GM12878 (cell line): ENCODE data around the gene SLC25A11. TPM values are rescaled to one million over a fixed set of nuclear protein-coding genes. Genes with fewer than 3 reads are reported as not detected.

ENCODE experiments used
- BHLHE40 ChIP-seq, 2 experiments: fragments of 450-650 bp in 1 of 2; IDR thresholded peaks; 2 replicates each; pipeline ENCODE4 v1.6.1; 2011 to 2017; ENCODE audit warnings: low read depth in 2 of 2, borderline replicate concordance in 1 of 2, improper control_type of control experiment in 1 of 2, low read length in 1 of 2, mild to moderate bottlenecking in 1 of 2
- CHD1 ChIP-seq: IDR thresholded peaks from 2 replicates; pipeline ENCODE4 v1.6.1; 2012; ENCODE audit warnings: low read depth, low read length, improper control_type of control experiment
- HDGF ChIP-seq: fragments of 450-650 bp; IDR thresholded peaks from 2 replicates; pipeline ENCODE4 v1.6.1; 2016; ENCODE audit warnings: antibody characterized with exemption
- IKZF2 ChIP-seq, 2 experiments: fragments of 450-650 bp; IDR thresholded peaks; 2 replicates each; pipeline ENCODE4 v1.6.1; 2017; ENCODE audit warnings: mild to moderate bottlenecking in 2 of 2, moderate library complexity in 2 of 2
- IRF5 ChIP-seq: fragments of 450-650 bp; IDR thresholded peaks from 2 replicates; pipeline ENCODE4 v1.6.1; 2017; ENCODE audit warnings: borderline replicate concordance
- JUND ChIP-seq: IDR thresholded peaks from 2 replicates; pipeline ENCODE4 v1.6.1; 2012; ENCODE audit warnings: low read depth, mild to moderate bottlenecking, low read length, improper control_type of control experiment, moderate library complexity
- MLLT1 ChIP-seq: fragments of 450-650 bp; IDR thresholded peaks from 2 replicates; pipeline ENCODE4 v1.6.1; 2016; ENCODE audit warnings: mild to moderate bottlenecking
- MXI1 ChIP-seq: fragments of 150-350 bp; IDR thresholded peaks from 2 replicates; pipeline ENCODE4 v1.6.1; 2011; ENCODE audit warnings: low read depth, mild to moderate bottlenecking, inconsistent platforms, low read length, improper control_type of control experiment
- MYB ChIP-seq: fragments of 150-350 bp; IDR thresholded peaks from 2 replicates; pipeline ENCODE4 v1.6.1; 2014; ENCODE audit warnings: mild to moderate bottlenecking, low read depth, low read length, borderline replicate concordance
- MYC ChIP-seq: IDR thresholded peaks from 2 replicates; pipeline ENCODE4 v1.6.1; 2011; ENCODE audit warnings: mild to moderate bottlenecking, low read length, moderate library complexity, inconsistent platforms; ENCODE audit not compliant: insufficient read depth, insufficient replicate concordance, insufficient read length, severe bottlenecking
- NR2C2 ChIP-seq: IDR thresholded peaks from 2 replicates; pipeline ENCODE4 v1.6.1; 2011; ENCODE audit warnings: borderline replicate concordance, low read depth; ENCODE audit not compliant: control insufficient read depth, insufficient read length
- NR2F1 ChIP-seq: fragments of 450-650 bp; conservative IDR thresholded peaks from 2 replicates; pipeline ENCODE4 v1.6.1; 2017; ENCODE audit warnings: mild to moderate bottlenecking
- PAX8 ChIP-seq: fragments of 450-650 bp; IDR thresholded peaks from 2 replicates; pipeline ENCODE4 v1.6.1; 2017; ENCODE audit warnings: mild to moderate bottlenecking, moderate library complexity
- RUNX3 ChIP-seq: IDR thresholded peaks from 2 replicates; pipeline ENCODE4 v1.6.1; 2012; ENCODE audit warnings: low read length, inconsistent platforms
- SIN3A ChIP-seq: IDR thresholded peaks from 2 replicates; pipeline ENCODE4 v1.6.1; 2012; ENCODE audit warnings: low read depth, low read length, improper control_type of control experiment
- SMAD5 ChIP-seq: IDR thresholded peaks from 2 replicates; pipeline ENCODE4 v1.6.1; 2016; ENCODE audit warnings: antibody characterized with exemption, low read depth
- TBL1XR1 ChIP-seq: IDR thresholded peaks from 2 replicates; pipeline ENCODE4 v1.6.1; 2012; ENCODE audit warnings: low read depth, low read length, improper control_type of control experiment
- TCF3 ChIP-seq: IDR thresholded peaks from 2 replicates; pipeline ENCODE4 v1.6.1; 2012; ENCODE audit warnings: low read depth, mild to moderate bottlenecking, low read length, borderline replicate concordance; ENCODE audit not compliant: insufficient read depth
- ZNF384 ChIP-seq: IDR thresholded peaks from 2 replicates; pipeline ENCODE4 v1.6.1; 2012; ENCODE audit warnings: low read depth, mild to moderate bottlenecking, low read length, improper control_type of control experiment, borderline replicate concordance
- polyA plus RNA-seq, 11 experiments: library from polyadenylated mRNA; depleted of rRNA in 4 of 11; unstranded in 6 of 11; stranded (reverse) in 5 of 11; fragments of >200 nt; fragmentation: Nextera tagmentation in 4 of 11; fragmentation: Illumina TruSeq in 1 of 11; extraction: Ambion mirVana in 4 of 11; extraction: Trizol in 1 of 11; gene quantifications; 1 replicate in 1 of 11; 2 replicates in 10 of 11; pipeline versions ENCODE4 v1.2.1 to v1.2.3, GENCODE V29; 2011 to 2016; ENCODE audit warnings: inconsistent platforms in 2 of 11, missing spikeins in 2 of 11, low read depth in 1 of 11
- total RNA-seq, 4 experiments: library from RNA; depleted of rRNA in 3 of 4; stranded (reverse); fragments of >200 nt in 3 of 4; fragmentation: Illumina TruSeq in 1 of 4; extraction: Trizol in 1 of 4; gene quantifications; 2 replicates each; pipeline versions ENCODE4 v1.2.1 to v1.2.3, GENCODE V29; 2013 to 2021
- TF ChIP-seq, protein P1 (sequence below): fragments of 450-650 bp; IDR thresholded peaks from 2 replicates; pipeline ENCODE4 v1.6.1; 2017; ENCODE audit warnings: mild to moderate bottlenecking, moderate library complexity
- TF ChIP-seq, protein P2 (sequence below): IDR thresholded peaks from 2 replicates; pipeline ENCODE4 v1.6.1; 2012; ENCODE audit warnings: low read depth, low read length, improper control_type of control experiment

The SLC25A11 gene
- total and polyA plus RNA-seq, 10 of the 15 experiments (the other 5 are each of a cell fraction or from before 2014, with no cell fraction given), result 5.8 to 142 (median 65.0) TPM

GRCh38 chr17:4934173-4934979 lies 5.5 kb downstream of the SLC25A11 start (continued):
- TF ChIP-seq, protein P1, sequence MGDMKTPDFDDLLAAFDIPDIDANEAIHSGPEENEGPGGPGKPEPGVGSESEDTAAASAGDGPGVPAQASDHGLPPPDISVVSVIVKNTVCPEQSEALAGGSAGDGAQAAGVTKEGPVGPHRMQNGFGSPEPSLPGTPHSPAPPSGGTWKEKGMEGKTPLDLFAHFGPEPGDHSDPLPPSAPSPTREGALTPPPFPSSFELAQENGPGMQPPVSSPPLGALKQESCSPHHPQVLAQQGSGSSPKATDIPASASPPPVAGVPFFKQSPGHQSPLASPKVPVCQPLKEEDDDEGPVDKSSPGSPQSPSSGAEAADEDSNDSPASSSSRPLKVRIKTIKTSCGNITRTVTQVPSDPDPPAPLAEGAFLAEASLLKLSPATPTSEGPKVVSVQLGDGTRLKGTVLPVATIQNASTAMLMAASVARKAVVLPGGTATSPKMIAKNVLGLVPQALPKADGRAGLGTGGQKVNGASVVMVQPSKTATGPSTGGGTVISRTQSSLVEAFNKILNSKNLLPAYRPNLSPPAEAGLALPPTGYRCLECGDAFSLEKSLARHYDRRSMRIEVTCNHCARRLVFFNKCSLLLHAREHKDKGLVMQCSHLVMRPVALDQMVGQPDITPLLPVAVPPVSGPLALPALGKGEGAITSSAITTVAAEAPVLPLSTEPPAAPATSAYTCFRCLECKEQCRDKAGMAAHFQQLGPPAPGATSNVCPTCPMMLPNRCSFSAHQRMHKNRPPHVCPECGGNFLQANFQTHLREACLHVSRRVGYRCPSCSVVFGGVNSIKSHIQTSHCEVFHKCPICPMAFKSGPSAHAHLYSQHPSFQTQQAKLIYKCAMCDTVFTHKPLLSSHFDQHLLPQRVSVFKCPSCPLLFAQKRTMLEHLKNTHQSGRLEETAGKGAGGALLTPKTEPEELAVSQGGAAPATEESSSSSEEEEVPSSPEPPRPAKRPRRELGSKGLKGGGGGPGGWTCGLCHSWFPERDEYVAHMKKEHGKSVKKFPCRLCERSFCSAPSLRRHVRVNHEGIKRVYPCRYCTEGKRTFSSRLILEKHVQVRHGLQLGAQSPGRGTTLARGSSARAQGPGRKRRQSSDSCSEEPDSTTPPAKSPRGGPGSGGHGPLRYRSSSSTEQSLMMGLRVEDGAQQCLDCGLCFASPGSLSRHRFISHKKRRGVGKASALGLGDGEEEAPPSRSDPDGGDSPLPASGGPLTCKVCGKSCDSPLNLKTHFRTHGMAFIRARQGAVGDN, result no peak
- no peak for TF ChIP-seq PAX8
- no peak for TF ChIP-seq MYC
- TF ChIP-seq TCF3, result no peak
- no peak for TF ChIP-seq CHD1
- no peak for TF ChIP-seq TBL1XR1
- no peak for TF ChIP-seq ZNF384
- peak; percentile 65 to 67; a peak in 2 of 4 replicates for TF ChIP-seq IKZF2 (IDR thresholded peaks at IDR 0.05)
- TF ChIP-seq SMAD5, result no peak
- TF ChIP-seq IRF5, result no peak
- no peak for TF ChIP-seq SIN3A
- TF ChIP-seq RUNX3, result peak; percentile 96
- no peak for TF ChIP-seq MYB
- 0 out of 2 replicates have a peak, but pooled peaks have one; percentile 40 for TF ChIP-seq HDGF
- peak in 1 of 2 experiments; percentile 60; a peak in 2 of 4 replicates for TF ChIP-seq BHLHE40 (IDR thresholded peaks at IDR 0.05; ENCODE audit: borderline replicate concordance in 1 of 2, low read depth in 2 of 2, low read length in 1 of 2)
- TF ChIP-seq, protein P2, sequence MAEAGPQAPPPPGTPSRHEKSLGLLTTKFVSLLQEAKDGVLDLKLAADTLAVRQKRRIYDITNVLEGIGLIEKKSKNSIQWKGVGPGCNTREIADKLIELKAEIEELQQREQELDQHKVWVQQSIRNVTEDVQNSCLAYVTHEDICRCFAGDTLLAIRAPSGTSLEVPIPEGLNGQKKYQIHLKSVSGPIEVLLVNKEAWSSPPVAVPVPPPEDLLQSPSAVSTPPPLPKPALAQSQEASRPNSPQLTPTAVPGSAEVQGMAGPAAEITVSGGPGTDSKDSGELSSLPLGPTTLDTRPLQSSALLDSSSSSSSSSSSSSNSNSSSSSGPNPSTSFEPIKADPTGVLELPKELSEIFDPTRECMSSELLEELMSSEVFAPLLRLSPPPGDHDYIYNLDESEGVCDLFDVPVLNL, result no peak
- TF ChIP-seq NR2F1, result peak; percentile 34; the same call in 1 of the 2 replicates
- peak; percentile 74; the same call in 1 of the 2 replicates for TF ChIP-seq MLLT1
- no peak for TF ChIP-seq JUND
- no peak for TF ChIP-seq MXI1
- no peak for TF ChIP-seq NR2C2
